IMR-90 (cell line): Measurements from ENCODE around the gene GPR161. TPM values are rescaled to one million over a fixed set of nuclear protein-coding genes. Genes with fewer than 3 reads are reported as not detected.

Experiments used
- ATAC-seq: fragments of 200-7000 bp; cut with Tn5 transposase; 2 replicates; pipeline ENCODE4 v1.9.1; 2020; ENCODE audit warnings: low read depth, mild to moderate bottlenecking, moderate library complexity
- BruUV-seq: library from RNA; stranded (reverse); fragments of 400-500 nt; replicated peaks from 2 replicates; lab custom pipeline; 2021; lab: Mats Ljungman, UMichigan
- CTCF ChIA-PET: fragments of 300-600 bp; formaldehyde crosslinking; extraction: SDS; loops from one replicate; lab custom pipeline; 2021; ENCODE audit warnings: antibody characterized with exemption; lab: Yijun Ruan, JAX
- POLR2A ChIA-PET: fragments of 300-600 bp; sonication (Branson Sonifier 250); formaldehyde crosslinking; loops from one replicate; lab custom pipeline; 2022; ENCODE audit warnings: antibody characterized with exemption; ENCODE audit not compliant: unreplicated experiment; lab: Charles Lee
- DNase-seq: peaks from one replicate; pipeline ENCODE4 v3.0.0; 2013
- H2AFZ ChIP-seq: replicated peaks from 2 replicates; pipeline ENCODE3; 2013; ENCODE audit warnings: low read length, mild to moderate bottlenecking; ENCODE audit not compliant: poor library complexity
- H2AK5ac ChIP-seq: 2 replicates; pipeline ENCODE4 v1.6.1; 2013; ENCODE audit warnings: low read depth, low read length, inconsistent platforms
- H2AK9ac ChIP-seq: replicated peaks from 2 replicates; pipeline ENCODE3; 2013; ENCODE audit warnings: mild to moderate bottlenecking, low read depth, low read length, moderate library complexity; ENCODE audit not compliant: poor library complexity
- H2BK120ac ChIP-seq: 2 replicates; pipeline ENCODE4 v1.6.1; 2013; ENCODE audit warnings: low read depth, low read length, inconsistent platforms
- H2BK15ac ChIP-seq: 3 replicates; pipeline ENCODE4 v1.6.1; 2013; ENCODE audit warnings: low read depth, low read length, inconsistent platforms
- H2BK20ac ChIP-seq: 2 replicates; pipeline ENCODE4 v1.6.1; 2013; ENCODE audit warnings: low read depth, mild to moderate bottlenecking, inconsistent platforms, low read length, moderate library complexity
- H2BK5ac ChIP-seq: 2 replicates; pipeline ENCODE4 v1.6.1; 2013; ENCODE audit warnings: mild to moderate bottlenecking, low read depth, low read length, inconsistent platforms; ENCODE audit not compliant: poor library complexity, severe bottlenecking
- H3K14ac ChIP-seq: replicated peaks from 2 replicates; pipeline ENCODE4 v1.6.1; 2013; ENCODE audit warnings: low read depth, low read length, inconsistent platforms
- H3K18ac ChIP-seq: 2 replicates; pipeline ENCODE4 v1.6.1; 2013; ENCODE audit warnings: low read depth, low read length, control low read depth
- H3K23ac ChIP-seq: 2 replicates; pipeline ENCODE4 v1.6.1; 2013; ENCODE audit warnings: low read depth, low read length, inconsistent platforms
- H3K27ac ChIP-seq: 2 replicates; pipeline ENCODE4 v1.5.1; 2013; ENCODE audit warnings: mild to moderate bottlenecking, control low read depth, low read length; ENCODE audit not compliant: insufficient read depth
- H3K27me3 ChIP-seq: 2 replicates; pipeline ENCODE4 v1.6.1; 2013; ENCODE audit warnings: low read length; ENCODE audit not compliant: control insufficient read depth, insufficient read depth
- H3K36me3 ChIP-seq: 2 replicates; pipeline ENCODE4 v1.6.1; 2013; ENCODE audit warnings: low read length, mixed read lengths; ENCODE audit not compliant: control insufficient read depth, insufficient read depth
- H3K4ac ChIP-seq: 2 replicates; pipeline ENCODE4 v1.6.1; 2013; ENCODE audit warnings: low read depth, low read length, inconsistent platforms
- H3K4me1 ChIP-seq: 2 replicates; pipeline ENCODE4 v1.6.1; 2013; ENCODE audit warnings: low read length, mixed read lengths; ENCODE audit not compliant: control insufficient read depth, insufficient read depth
- H3K4me2 ChIP-seq: 2 replicates; pipeline ENCODE4 v1.6.1; 2013; ENCODE audit warnings: low read depth, mild to moderate bottlenecking, control low read depth, low read length, moderate library complexity
- H3K4me3 ChIP-seq: 2 replicates; pipeline ENCODE4 v1.5.1; 2013; ENCODE audit warnings: low read depth, mild to moderate bottlenecking, control low read depth, low read length, moderate library complexity; ENCODE audit not compliant: insufficient read depth
- H3K56ac ChIP-seq: 2 replicates; pipeline ENCODE4 v1.6.1; 2013; ENCODE audit warnings: low read length, inconsistent platforms; ENCODE audit not compliant: insufficient read depth; ENCODE audit errors: extremely low read depth
- H3K79me1 ChIP-seq, 2 experiments: 2 replicates each; pipeline ENCODE4 v1.6.1; 2013; ENCODE audit warnings: low read length in 2 of 2, inconsistent platforms in 1 of 2, low read depth in 1 of 2
- H3K9ac ChIP-seq: 2 replicates; pipeline ENCODE4 v1.6.1; 2013; ENCODE audit warnings: low read depth, low read length, control low read depth
- H3K9me1 ChIP-seq: 2 replicates; pipeline ENCODE4 v1.6.1; 2013; ENCODE audit warnings: low read length, inconsistent platforms; ENCODE audit not compliant: insufficient read depth
- H3K9me3 ChIP-seq: 2 replicates; pipeline ENCODE4 v1.6.1; 2013; ENCODE audit warnings: low read length; ENCODE audit not compliant: control insufficient read depth, insufficient read depth
- H4K20me1 ChIP-seq: 2 replicates; pipeline ENCODE4 v1.6.1; 2013; ENCODE audit warnings: low read length, inconsistent platforms; ENCODE audit not compliant: insufficient read depth
- H4K5ac ChIP-seq: 2 replicates; pipeline ENCODE4 v1.6.1; 2013; ENCODE audit warnings: mild to moderate bottlenecking, low read depth, low read length, control low read depth
- H4K8ac ChIP-seq, 2 experiments: 2 replicates each; pipeline ENCODE4 v1.6.1; 2013; ENCODE audit warnings: low read depth in 2 of 2, low read length in 2 of 2, control low read depth in 1 of 2, inconsistent platforms in 1 of 2
- H4K91ac ChIP-seq: 2 replicates; pipeline ENCODE4 v1.6.1; 2013; ENCODE audit warnings: low read depth, low read length, inconsistent platforms; ENCODE audit not compliant: insufficient read depth
- MAZ ChIP-seq: IDR thresholded peaks from 2 replicates; pipeline ENCODE4 v1.6.1; 2012; ENCODE audit warnings: low read depth, mild to moderate bottlenecking, low read length, improper control_type of control experiment, moderate library complexity, borderline replicate concordance
- POLR2A ChIP-seq: IDR thresholded peaks from 2 replicates; pipeline ENCODE4 v1.6.1; 2012; ENCODE audit warnings: mild to moderate bottlenecking, low read depth, low read length
- RAD21 ChIP-seq: IDR thresholded peaks from 2 replicates; pipeline ENCODE4 v1.6.1; 2012; ENCODE audit warnings: low read length, improper control_type of control experiment
- WGBS, 2 experiments: methylation state at CpG; one replicate each; pipeline versions ENCODE4 v1.1.5 to v1.1.7; 2013; ENCODE audit warnings: missing lambda C conversion rate in 2 of 2; ENCODE audit not compliant: insufficient read length in 1 of 2; ENCODE audit errors: extremely low coverage in 2 of 2; 5-methylcytosine and 5-hydroxymethylcytosine counted together
- dilution Hi-C: fragments of 300-500 bp; cut with HindIII; formaldehyde crosslinking; loops from one replicate; pipeline ENCODE4 v1.14.3; 2018; ENCODE audit warnings: low sequenced_read_pairs; ENCODE audit not compliant: unreplicated experiment
- in situ Hi-C: fragments of 300-500 bp; cut with MboI; formaldehyde crosslinking; loops from 3 replicates; pipeline ENCODE4 v1.14.3; 2019; ENCODE audit warnings: low sequenced_read_pairs, inconsistent platforms, mixed read lengths
- intact Hi-C: fragments of 100-400 bp; cut with micrococcal nuclease; formaldehyde crosslinking; loops from 2 replicates; pipeline ENCODE4 v1.10.0; 2022
- polyA plus RNA-seq, 3 experiments: library from polyadenylated mRNA; depleted of rRNA; stranded (reverse); fragments of >200 nt; gene quantifications; 2 replicates each; pipeline ENCODE4 v1.2.3, GENCODE V29; 2012; ENCODE audit warnings: low replicate concordance in 1 of 3
- total RNA-seq: library from RNA; depleted of rRNA; stranded (reverse); fragments of >200 nt; gene quantifications from 2 replicates; pipeline ENCODE4 v1.2.3, GENCODE V29; 2012
- TF ChIP-seq, protein P1 (sequence below): conservative IDR thresholded peaks from 2 replicates; pipeline ENCODE4 v1.5.1; 2012; ENCODE audit warnings: mild to moderate bottlenecking, low read depth, low read length, improper control_type of control experiment

The GPR161 gene
- total and polyA plus RNA-seq, 2 of the 4 experiments (the other 2 are of a cell fraction), result 12.5 to 13.3 TPM

DNA sequence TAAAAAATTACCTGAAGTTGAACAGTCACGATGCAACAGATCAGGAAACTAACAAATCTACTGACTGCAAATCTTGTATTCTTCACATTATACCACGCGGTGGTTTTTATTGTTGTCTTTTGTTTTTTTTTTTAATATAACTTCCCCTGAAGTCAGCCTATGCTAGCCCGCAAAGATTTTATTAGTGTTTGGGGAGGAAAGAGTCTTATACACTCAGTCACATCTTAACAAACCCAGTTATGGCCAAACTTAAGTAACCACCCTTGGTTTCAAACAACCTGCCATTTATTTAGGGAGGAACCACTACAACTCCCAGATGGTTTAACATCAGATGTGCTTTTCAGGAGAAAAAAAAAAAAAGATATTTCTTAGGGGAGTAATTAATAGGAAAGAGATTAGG is 15.2 kb upstream of the GPR161 start:
- H3K18ac ChIP-seq, result no peak overlapping the region
- H3K56ac ChIP-seq, result no peak overlapping the region
- TF ChIP-seq POLR2A, result no peak
- TF ChIP-seq, protein P1, sequence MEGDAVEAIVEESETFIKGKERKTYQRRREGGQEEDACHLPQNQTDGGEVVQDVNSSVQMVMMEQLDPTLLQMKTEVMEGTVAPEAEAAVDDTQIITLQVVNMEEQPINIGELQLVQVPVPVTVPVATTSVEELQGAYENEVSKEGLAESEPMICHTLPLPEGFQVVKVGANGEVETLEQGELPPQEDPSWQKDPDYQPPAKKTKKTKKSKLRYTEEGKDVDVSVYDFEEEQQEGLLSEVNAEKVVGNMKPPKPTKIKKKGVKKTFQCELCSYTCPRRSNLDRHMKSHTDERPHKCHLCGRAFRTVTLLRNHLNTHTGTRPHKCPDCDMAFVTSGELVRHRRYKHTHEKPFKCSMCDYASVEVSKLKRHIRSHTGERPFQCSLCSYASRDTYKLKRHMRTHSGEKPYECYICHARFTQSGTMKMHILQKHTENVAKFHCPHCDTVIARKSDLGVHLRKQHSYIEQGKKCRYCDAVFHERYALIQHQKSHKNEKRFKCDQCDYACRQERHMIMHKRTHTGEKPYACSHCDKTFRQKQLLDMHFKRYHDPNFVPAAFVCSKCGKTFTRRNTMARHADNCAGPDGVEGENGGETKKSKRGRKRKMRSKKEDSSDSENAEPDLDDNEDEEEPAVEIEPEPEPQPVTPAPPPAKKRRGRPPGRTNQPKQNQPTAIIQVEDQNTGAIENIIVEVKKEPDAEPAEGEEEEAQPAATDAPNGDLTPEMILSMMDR, result no peak
- TF ChIP-seq RAD21, result no peak
- TF ChIP-seq MAZ, result no peak
- no peak overlapping the region for H4K91ac ChIP-seq
- DNase-seq, result no peak
- no peaks in the 10 kb centered on the region for H4K20me1 ChIP-seq
- no peak overlapping the region for H2BK20ac ChIP-seq
- no peak overlapping the region for H3K14ac ChIP-seq
- no peak overlapping the region for H3K23ac ChIP-seq
- H3K9me3 ChIP-seq, result no peaks in the 10 kb centered on the region
- ChIA-PET POLR2A (no interaction called here), CTCF (interaction anchor here (0.7 kb wide), 1 partner anchor 179 kb away, joined by 3 read pairs; no protein-coding TSS in a partner anchor)
- in situ Hi-C loops, result no loop called here
- dilution Hi-C loops, result no loop called here
- H3K4ac ChIP-seq, result no peak overlapping the region
- H3K4me2 ChIP-seq, result no peak overlapping the region
- no peak overlapping the region for H3K27ac ChIP-seq
- no peak for ATAC-seq
- no peak overlapping the region for H3K9ac ChIP-seq
- H3K4me1 ChIP-seq, result no peaks in the 10 kb centered on the region
- H3K4me3 ChIP-seq, result no peak overlapping the region
- no peaks in the 10 kb centered on the region for H3K79me1 ChIP-seq
- no peak overlapping the region for H2AFZ ChIP-seq
- H3K36me3 ChIP-seq, result no peaks in the 10 kb centered on the region
- no peaks in the 10 kb centered on the region for H3K27me3 ChIP-seq
- H2AK9ac ChIP-seq, result no peak overlapping the region
- no peak overlapping the region for H4K5ac ChIP-seq
- no CpG with 5 or more reads among the region's 4 CpGs for WGBS, 2 experiments
- no TSS peak for BruUV-seq
- H2BK5ac ChIP-seq, result no peak overlapping the region
- no peak overlapping the region for H2BK15ac ChIP-seq
- H4K8ac ChIP-seq, result no peak overlapping the region
- H3K9me1 ChIP-seq, result no peaks in the 10 kb centered on the region
- no peak overlapping the region for H2BK120ac ChIP-seq
- intact Hi-C loops, result no loop called here
- no peak overlapping the region for H2AK5ac ChIP-seq
